ENCODE measurements around the gene THTPA. TPM values are rescaled to one million over a fixed set of nuclear protein-coding genes. Genes with fewer than 3 reads are reported as not detected.
A peak's percentile ranks its signal among the peaks of the same experiment; 100 is the strongest.

Gene THTPA
- total and polyA plus RNA-seq, 9 donors, result 8.2 to 14.2 (median 13.3) TPM

DNA sequence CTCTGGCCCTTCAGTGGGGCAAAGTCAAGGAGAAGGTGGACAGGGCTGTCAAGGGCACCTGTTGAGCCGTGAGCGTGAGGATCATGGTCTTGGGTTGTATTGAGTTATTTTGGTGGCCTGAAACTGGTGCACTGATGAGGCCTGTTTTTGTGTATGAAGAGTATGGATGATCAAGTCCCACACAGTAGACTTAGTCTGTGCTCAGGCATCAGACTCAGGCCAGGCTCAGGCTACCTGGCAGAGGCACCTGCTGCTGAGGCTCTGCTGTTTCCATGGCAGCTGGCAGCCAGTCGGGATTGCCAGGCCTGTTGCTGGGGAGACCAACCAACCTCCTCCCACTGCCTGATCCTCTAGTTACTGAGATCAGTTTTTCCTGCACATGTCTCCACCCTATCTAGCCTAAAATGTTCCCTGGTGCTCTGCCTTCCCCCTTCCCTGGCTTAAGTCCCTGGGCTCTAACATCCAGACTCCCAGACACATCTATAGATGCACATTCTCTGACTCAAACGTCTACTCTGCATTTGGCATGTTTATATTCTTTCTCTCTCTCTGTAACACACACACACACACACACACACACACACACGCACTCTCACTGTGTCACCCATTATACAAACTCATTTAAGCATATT, 17.4 kb downstream of the THTPA start:
- peaks cover 71% of the 10 kb centered on the region for H3K27me3 ChIP-seq (ENCODE audit: control insufficient read depth, insufficient read depth, low read length)
- no peak overlapping the region for H3K27ac ChIP-seq (ENCODE audit: low read length)
- no peak overlapping the region for H3K4me3 ChIP-seq (ENCODE audit: low read length)
- no peak for DNase-seq
- no peaks in the 10 kb centered on the region for H3K36me3 ChIP-seq (ENCODE audit: control insufficient read depth, insufficient read depth, low read length)
- WGBS (ENCODE audit: insufficient coverage), result 58% methylated on average over 4 of the region's 5 CpGs
- H3K9me3 ChIP-seq (replicated peaks; ENCODE audit: control insufficient read depth, low read depth, low read length), result no peaks in the 10 kb centered on the region
- H3K4me1 ChIP-seq (ENCODE audit: control insufficient read depth, insufficient read depth, low read length), result peaks cover 6% of the 10 kb centered on the region

DNA sequence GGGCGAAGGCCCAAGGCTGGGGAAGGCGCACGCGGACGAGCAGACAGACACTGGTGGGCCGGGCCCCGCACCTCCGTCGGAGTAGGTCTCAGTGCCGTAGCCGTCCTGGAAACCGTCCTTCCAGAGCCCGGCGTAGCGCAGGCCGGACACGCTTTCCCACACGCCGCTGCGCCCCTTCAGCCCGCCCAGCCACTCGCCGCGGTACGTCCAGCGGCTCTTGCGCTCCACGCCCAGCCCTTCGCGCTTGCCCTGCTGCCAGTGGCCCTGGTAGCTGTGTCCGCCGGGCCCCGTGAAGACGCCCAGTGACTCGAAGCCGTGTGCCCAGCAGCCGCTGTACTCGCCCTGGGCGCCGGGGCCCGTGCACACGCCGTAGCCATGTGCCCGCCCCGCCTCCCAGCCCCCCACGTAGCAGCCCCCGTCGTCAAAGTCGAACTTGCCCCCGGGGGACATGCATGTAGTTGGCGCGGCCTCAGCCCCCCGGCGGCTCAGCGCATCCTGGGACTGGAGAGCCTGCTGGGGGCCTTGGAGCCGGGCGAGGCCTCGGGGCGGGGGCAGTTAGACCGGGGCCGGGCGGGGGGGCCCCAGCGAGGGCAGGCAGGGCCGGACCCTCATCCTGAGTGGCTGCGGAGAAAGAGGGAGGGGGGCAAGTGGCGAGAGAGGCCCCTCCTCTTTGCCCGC, 21.1 kb downstream of the THTPA start:
- Histone ChIP-seq H3K4me3 (ENCODE audit: low read length) (no peak overlapping the region), H3K27me3 (ENCODE audit: control insufficient read depth, insufficient read depth, low read length) (peaks cover 81% of the 10 kb centered on the region), H3K36me3 (ENCODE audit: control insufficient read depth, insufficient read depth, low read length) (no peaks in the 10 kb centered on the region), H3K27ac (ENCODE audit: low read length) (no peak overlapping the region), H3K9me3 (replicated peaks; ENCODE audit: control insufficient read depth, low read depth, low read length) (no peaks in the 10 kb centered on the region), H3K4me1 (ENCODE audit: control insufficient read depth, insufficient read depth, low read length) (peaks cover 6% of the 10 kb centered on the region)
- DNase-seq, result peak; percentile 54
- WGBS (ENCODE audit: insufficient coverage), result 1% methylated on average over 55 of the region's 67 CpGs

DNA sequence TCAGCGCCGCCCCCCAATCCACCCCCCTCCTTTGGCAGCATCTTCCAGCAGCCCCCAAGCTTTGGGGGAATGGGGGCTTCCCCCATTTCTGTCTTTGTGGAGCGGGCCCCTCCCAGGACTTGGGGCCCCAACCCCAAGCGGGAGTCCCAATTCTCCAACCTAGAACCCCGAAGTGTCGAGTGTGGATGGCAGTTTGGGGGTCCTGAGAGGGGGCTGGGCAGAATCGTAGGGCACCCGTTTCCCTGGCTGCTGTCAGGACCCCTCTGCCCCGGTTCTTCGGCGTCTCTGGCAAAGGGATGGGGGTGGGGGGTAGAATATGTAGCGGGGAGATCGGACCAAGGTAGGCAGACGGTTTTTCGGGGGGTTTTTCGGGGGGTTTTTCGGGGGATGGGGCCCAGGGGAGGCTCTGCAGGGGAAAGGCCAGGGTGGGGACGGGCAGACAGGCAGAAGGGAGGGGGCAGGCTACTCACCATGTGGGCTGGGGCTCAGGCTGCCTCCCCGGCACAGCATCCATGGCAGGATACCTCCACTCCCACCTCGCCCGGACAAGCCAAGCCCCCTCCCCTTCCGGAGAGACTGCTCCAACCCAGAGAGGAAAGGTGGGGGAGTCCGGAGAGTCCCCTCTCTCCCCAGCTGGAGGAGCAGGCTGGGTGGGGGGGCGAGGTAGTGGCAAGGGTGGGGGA, 21.8 kb downstream of the THTPA start:
- 0% methylated on average over 3 of the region's 24 CpGs for WGBS (ENCODE audit: insufficient coverage)
- Histone ChIP-seq H3K4me3 (ENCODE audit: low read length) (no peak overlapping the region), H3K27me3 (ENCODE audit: control insufficient read depth, insufficient read depth, low read length) (peaks cover 82% of the 10 kb centered on the region)

DNA sequence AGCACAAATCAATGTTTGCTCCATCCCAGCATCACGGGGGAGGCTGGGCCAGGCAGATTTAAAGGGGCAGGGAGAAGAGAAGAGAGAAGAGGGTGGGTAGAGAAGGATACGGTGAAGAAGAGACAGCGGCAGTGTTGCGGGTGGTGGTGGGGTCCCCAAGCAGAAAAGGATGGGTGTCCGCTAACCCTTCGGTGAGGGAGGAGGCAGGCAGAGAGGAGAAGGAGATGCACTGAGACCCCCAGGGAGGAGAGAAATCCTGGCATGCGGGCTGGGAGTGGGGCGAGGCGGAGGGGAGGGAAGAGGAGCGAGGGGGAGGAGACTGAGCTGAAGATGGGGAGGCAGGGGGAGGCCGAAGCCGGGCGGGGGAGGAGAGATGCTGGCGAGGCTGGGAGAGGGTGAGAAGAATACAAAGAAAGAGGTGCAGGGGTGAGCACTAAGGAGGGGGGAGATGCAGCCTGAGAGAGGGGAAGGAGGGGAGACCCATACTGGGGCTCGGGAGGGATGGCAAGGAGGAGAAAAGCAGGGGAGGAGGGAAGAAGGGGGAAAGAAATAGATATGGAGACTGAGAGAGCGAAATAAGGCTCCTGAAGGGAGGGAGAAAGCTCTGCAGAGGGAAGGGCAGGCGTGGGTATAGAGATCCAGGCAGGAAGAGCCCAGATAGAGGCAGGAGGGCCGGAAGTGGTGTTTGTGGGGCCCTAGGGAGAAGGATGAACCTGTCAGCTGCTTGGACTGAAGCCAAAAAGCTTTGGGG, 22.7 kb downstream of the THTPA start, which contains the start of gene JPH4:
Gene JPH4 (minus strand): TSS at position 231 of the 751 bp plus-strand sequence. CDS start 1,337 bp downstream, outside the sequence.
- no peak within 1 kb of the TSS for H3K4me3 ChIP-seq (ENCODE audit: low read length)
- peak; percentile 55 for DNase-seq
- whole genome bisulfite sequencing (ENCODE audit: insufficient coverage), result 4% methylated on average over 18 of the region's 18 CpGs
- H3K27ac ChIP-seq (ENCODE audit: low read length), result no peak within 1 kb of the TSS
- no peaks in the 10 kb centered on the region for H3K9me3 ChIP-seq (replicated peaks; ENCODE audit: control insufficient read depth, low read depth, low read length)
- peaks cover 73% of the 10 kb centered on the region for H3K27me3 ChIP-seq (ENCODE audit: control insufficient read depth, insufficient read depth, low read length)
- H3K4me1 ChIP-seq (ENCODE audit: control insufficient read depth, insufficient read depth, low read length), result peaks cover 6% of the 10 kb centered on the region
- no peaks in the 10 kb centered on the region for H3K36me3 ChIP-seq (ENCODE audit: control insufficient read depth, insufficient read depth, low read length)

More for the DNA sequence above, 21.8 kb downstream of the THTPA start:
- H3K27ac ChIP-seq (ENCODE audit: low read length), result no peak overlapping the region
- peaks cover 6% of the 10 kb centered on the region for H3K4me1 ChIP-seq (ENCODE audit: control insufficient read depth, insufficient read depth, low read length)
- H3K36me3 ChIP-seq (ENCODE audit: control insufficient read depth, insufficient read depth, low read length), result no peaks in the 10 kb centered on the region
- H3K9me3 ChIP-seq (replicated peaks; ENCODE audit: control insufficient read depth, low read depth, low read length), result no peaks in the 10 kb centered on the region
- DNase-seq, result peak; percentile 24

DNA sequence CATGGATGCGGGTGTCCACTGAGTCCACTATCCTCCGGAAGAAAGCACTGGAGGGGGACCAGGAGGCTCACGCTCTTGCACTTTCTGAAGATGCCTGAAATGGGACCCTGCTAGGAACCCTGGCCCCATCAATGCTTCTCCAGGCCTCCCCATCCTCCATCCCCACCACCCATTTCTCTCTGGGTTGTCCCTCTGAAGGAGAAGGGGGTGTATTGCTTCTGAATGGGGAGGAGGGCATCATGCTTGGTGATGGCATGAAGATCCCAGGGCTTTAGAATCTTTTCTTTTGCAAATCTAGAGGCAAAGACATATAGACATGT, 23.2 kb downstream of the THTPA start:
- Histone ChIP-seq H3K4me3 (ENCODE audit: low read length) (no peak overlapping the region), H3K27me3 (ENCODE audit: control insufficient read depth, insufficient read depth, low read length) (peaks cover 72% of the 10 kb centered on the region), H3K4me1 (ENCODE audit: control insufficient read depth, insufficient read depth, low read length) (peaks cover 6% of the 10 kb centered on the region), H3K36me3 (ENCODE audit: control insufficient read depth, insufficient read depth, low read length) (no peaks in the 10 kb centered on the region), H3K27ac (ENCODE audit: low read length) (no peak overlapping the region), H3K9me3 (replicated peaks; ENCODE audit: control insufficient read depth, low read depth, low read length) (no peaks in the 10 kb centered on the region)
- 20% methylated on average over 2 of the region's 3 CpGs for WGBS (ENCODE audit: insufficient coverage)
- no peak for DNase-seq

DNA sequence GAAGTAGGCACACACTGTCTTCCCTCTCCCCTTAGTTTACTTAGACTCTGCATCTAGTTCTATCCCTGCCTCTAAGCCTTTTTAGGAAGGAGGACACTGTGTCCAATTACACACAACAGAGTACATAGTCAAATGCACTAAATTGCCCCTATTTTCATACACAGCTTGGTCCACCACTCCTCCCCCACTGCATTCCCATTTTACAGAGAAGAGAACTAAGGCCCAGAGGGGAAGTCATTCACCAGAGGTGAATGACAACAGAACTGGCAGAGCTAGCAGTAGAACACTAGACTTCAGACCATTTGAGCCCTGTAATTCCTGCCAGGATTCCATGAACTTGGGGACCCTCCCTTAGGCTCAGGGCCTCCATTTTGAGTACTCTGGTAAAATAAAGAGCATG, 23.7 kb downstream of the THTPA start:
- H3K27ac ChIP-seq (ENCODE audit: low read length), result no peak overlapping the region
- no peak overlapping the region for H3K4me3 ChIP-seq (ENCODE audit: low read length)
- H3K9me3 ChIP-seq (replicated peaks; ENCODE audit: control insufficient read depth, low read depth, low read length), result no peaks in the 10 kb centered on the region
- no peaks in the 10 kb centered on the region for H3K36me3 ChIP-seq (ENCODE audit: control insufficient read depth, insufficient read depth, low read length)
- H3K4me1 ChIP-seq (ENCODE audit: control insufficient read depth, insufficient read depth, low read length), result peaks cover 6% of the 10 kb centered on the region
- DNase-seq, result no peak
- peaks cover 67% of the 10 kb centered on the region for H3K27me3 ChIP-seq (ENCODE audit: control insufficient read depth, insufficient read depth, low read length)

DNA sequence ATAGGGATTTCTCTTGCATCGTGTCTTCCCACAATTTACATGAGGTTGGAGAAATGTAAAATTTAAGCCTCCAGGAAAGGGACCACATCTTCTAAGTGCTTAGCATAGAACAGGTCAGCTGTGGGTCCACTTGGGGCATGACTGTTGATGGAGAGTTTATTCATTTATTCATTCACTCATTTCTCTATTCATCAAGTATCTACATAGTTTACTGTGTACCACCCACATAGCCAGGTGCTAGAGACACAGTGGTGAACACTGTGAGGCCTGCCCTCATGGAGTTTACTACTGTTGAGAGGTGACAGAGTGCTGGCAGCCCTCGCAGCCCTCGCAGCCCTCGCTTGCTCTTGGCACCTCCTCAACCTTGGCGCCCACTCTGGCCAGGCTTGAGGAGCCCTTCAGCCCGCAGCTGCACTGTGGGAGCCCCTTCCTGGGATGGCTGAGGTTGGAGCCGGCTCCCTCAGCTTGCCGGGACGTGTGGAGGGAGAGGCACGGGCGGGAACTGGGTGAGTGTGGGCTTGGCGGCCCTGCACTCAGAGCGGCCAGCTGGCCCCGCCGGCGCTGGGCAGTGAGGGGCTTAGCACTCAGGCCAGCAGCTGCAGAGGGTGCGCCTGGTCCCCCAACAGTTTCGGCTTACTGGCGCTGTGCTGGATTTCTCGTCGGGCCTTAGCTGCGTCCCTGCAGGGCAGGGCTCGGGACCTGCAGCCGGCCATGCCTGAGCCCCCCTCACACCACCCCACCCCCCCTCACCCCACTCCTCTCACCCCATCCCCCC, 24.3 kb downstream of the THTPA start:
- no peak overlapping the region for H3K27ac ChIP-seq (ENCODE audit: low read length)
- H3K9me3 ChIP-seq (replicated peaks; ENCODE audit: control insufficient read depth, low read depth, low read length), result no peaks in the 10 kb centered on the region
- no peaks in the 10 kb centered on the region for H3K36me3 ChIP-seq (ENCODE audit: control insufficient read depth, insufficient read depth, low read length)
- no peak overlapping the region for H3K4me3 ChIP-seq (ENCODE audit: low read length)
- DNase-seq, result no peak
- H3K27me3 ChIP-seq (ENCODE audit: control insufficient read depth, insufficient read depth, low read length), result peaks cover 61% of the 10 kb centered on the region
- WGBS (ENCODE audit: insufficient coverage), result 81% methylated on average over 12 of the region's 24 CpGs
- peaks cover 6% of the 10 kb centered on the region for H3K4me1 ChIP-seq (ENCODE audit: control insufficient read depth, insufficient read depth, low read length)

DNA sequence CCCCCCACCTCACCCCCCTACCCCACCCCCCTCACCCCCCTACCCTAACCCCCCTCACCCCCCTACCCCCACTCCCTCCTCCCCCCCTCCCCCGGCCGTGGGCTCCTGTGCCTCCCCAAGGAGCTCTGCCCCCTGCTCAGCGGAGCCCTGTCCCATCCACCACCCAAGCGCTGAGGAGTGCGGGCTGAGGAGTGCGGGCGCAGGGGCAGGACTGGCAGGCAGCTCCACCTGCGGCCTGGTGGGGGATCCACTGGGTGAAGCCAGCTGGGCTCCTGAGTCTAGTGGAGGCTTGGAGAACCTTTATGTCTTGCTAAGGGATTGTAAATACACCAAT, 24.8 kb downstream of the THTPA start:
- peaks cover 6% of the 10 kb centered on the region for H3K4me1 ChIP-seq (ENCODE audit: control insufficient read depth, insufficient read depth, low read length)
- no peak overlapping the region for H3K4me3 ChIP-seq (ENCODE audit: low read length)
- no peaks in the 10 kb centered on the region for H3K9me3 ChIP-seq (replicated peaks; ENCODE audit: control insufficient read depth, low read depth, low read length)
- no peak for DNase-seq
- no peaks in the 10 kb centered on the region for H3K36me3 ChIP-seq (ENCODE audit: control insufficient read depth, insufficient read depth, low read length)
- peaks cover 57% of the 10 kb centered on the region for H3K27me3 ChIP-seq (ENCODE audit: control insufficient read depth, insufficient read depth, low read length)
- no peak overlapping the region for H3K27ac ChIP-seq (ENCODE audit: low read length)
- 94% methylated on average over 3 of the region's 8 CpGs for WGBS (ENCODE audit: insufficient coverage)

DNA sequence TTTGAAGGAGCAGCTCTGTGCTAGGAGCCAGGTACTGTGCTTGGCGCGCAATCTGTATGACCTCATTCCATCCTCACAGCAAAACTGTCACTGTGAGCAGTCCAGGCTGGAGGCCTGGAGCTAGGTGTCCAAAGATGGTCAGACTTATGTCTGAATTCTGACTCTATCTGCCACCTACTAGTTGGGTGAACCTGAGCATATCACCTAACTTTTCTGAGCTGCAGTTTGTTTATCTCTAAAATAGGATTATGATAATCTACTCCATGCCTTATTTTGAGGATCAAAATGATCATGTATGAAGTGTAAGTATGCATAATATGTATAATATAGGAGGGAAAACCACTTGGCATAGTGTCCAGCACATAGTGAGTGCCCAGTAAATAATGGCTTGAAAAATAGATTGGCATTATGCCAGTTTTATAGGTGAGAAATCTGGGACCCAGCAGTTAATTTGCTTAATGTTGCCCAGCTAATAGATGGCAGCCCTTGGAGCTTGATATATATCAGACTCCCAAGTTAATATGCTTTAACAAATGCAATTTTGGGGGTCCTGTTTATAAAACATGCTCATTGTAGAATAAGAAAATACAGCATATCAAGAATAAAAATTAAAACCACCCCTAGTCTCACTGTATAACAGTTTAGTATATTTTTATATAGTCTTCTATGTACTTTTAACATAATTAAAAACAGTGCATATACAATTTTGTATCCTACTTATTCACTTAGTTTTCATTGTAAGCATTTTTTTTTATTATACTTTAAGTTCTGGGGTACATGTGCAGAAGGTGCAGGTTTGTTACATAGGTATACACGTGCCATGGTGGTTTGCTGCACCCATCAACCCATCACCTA, 27.1 kb downstream of the THTPA start:
- Histone ChIP-seq H3K36me3 (ENCODE audit: control insufficient read depth, insufficient read depth, low read length) (no peaks in the 10 kb centered on the region), H3K4me3 (ENCODE audit: low read length) (no peak overlapping the region), H3K27ac (ENCODE audit: low read length) (no peak overlapping the region), H3K9me3 (replicated peaks; ENCODE audit: control insufficient read depth, low read depth, low read length) (no peaks in the 10 kb centered on the region), H3K27me3 (ENCODE audit: control insufficient read depth, insufficient read depth, low read length) (peaks cover 37% of the 10 kb centered on the region), H3K4me1 (ENCODE audit: control insufficient read depth, insufficient read depth, low read length) (peaks cover 3% of the 10 kb centered on the region)
- no CpG with 5 or more reads among the region's 3 CpGs for WGBS (ENCODE audit: insufficient coverage)
- DNase-seq, result no peak
